Smooth muscle cell of bladder (primary cell): ENCODE measurements around the gene RBM27. TPM values are rescaled to one million over a fixed set of nuclear protein-coding genes. Genes with fewer than 3 reads are reported as not detected.

Experiments used
- total RNA-seq: library from RNA; depleted of rRNA; stranded (reverse); fragments of >200 nt; gene quantifications from 2 replicates; pipeline ENCODE4 v1.2.3, GENCODE V29; 2014

The RBM27 gene
- total RNA-seq: 23.0 and 23.8 TPM in 2 replicates

GRCh38 chr5:146203011-146203871 is at the start of gene RBM27:
TSS of gene RBM27 (plus strand) at chr5:146203605. CDS start at chr5:146203766, 161 bp downstream.

Other genes starting within 250 kb of the RBM27 start
- gene PLAC8L1, start 98.0 kb upstream of the RBM27 start, total RNA-seq: 0.18 TPM in 1 of 2 replicates, not detected in the other
- 142 and 147 TPM in 2 replicates for gene LARS1, start 21.0 kb upstream of the RBM27 start, total RNA-seq
- 0.14 TPM in 1 of 2 replicates, not detected in the other for gene POU4F3, start 135.2 kb downstream of the RBM27 start, total RNA-seq
- 18.2 and 18.5 TPM in 2 replicates for gene TCERG1, start 243.7 kb downstream of the RBM27 start, total RNA-seq